ENCODE data around the gene PALM. TPM values are rescaled to one million over a fixed set of nuclear protein-coding genes. Genes with fewer than 3 reads are reported as not detected.

The PALM gene
- total and polyA plus RNA-seq, 9 of the 15 experiments (the other 6 are each of a cell fraction or from before 2014, with no cell fraction given) = 0.04 to 6.6 (median 1.7) TPM

DNA sequence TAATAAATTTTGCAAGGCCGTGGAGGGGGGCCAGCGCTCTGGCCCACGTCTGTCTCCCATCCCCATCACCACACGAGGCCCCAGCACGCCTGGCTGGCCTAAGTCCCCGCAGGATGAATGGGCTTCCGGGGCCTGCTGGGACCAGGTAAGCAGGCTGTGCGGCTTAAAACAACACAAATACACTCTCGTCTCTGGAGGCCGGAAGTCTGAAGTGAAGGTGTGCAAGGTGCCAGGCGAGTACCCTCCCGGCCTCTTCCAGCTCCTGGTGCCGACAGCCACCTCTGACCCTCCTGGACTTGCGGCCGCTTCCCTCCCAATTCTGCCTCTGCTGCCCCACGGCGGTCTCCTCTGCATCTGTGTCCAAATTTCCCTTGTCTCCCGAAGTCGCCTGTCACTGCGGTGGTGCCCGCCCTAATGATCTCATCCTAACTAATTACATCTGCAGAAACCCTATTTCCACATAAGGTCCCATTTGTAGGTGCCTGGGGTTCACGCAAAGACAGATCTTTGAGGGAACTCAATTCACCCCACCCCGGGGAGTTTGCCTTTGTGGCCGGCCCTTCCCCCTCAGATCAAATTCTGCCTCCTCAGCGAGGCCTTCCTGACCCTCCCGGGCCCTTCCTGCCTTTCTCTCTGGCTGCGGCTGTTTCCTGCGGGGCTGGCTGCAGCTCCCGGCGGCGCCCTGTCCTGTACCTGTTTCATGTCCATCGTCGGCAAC, 80.4 kb downstream of the PALM start (continued):
- TF ChIP-seq HMGN3 (IDR thresholded peaks at IDR 0.05; ENCODE audit: borderline replicate concordance, extremely low read depth, insufficient read length, low read depth, low read length) (no peak), TCFL5 (CRISPR knock-in tag; conservative IDR thresholded peaks at IDR 0.05) (no peak), SMC3 (conservative IDR thresholded peaks at IDR 0.05; ENCODE audit: insufficient read depth, low read depth, low read length) (no peak), ZNF507 (tag; conservative IDR thresholded peaks at IDR 0.05) (no peak), TAF9B (IDR thresholded peaks at IDR 0.05; ENCODE audit: partially characterized antibody) (no peak), ZFP36 (IDR thresholded peaks at IDR 0.05; ENCODE audit: low read depth, low read length, partially characterized antibody) (no peak), MECOM (CRISPR knock-in tag; IDR thresholded peaks at IDR 0.05) (no peak), RAD21 (CRISPR knock-in tag; conservative IDR thresholded peaks at IDR 0.05 in 1 of 2, IDR thresholded peaks at IDR 0.05 in 1 of 2) (peak in 1 of 2 experiments; percentile 15; a peak in 1 of 4 replicates), SLC30A9 (CRISPR knock-in tag; IDR thresholded peaks at IDR 0.05) (no peak), ETV6 (IDR thresholded peaks at IDR 0.05; ENCODE audit: borderline replicate concordance in 1 of 2, low read depth in 2 of 2, low read length in 1 of 2) (no peak), ETV6 (CRISPR knock-in tag; IDR thresholded peaks at IDR 0.05; ENCODE audit: borderline replicate concordance) (no peak), ARID1B (IDR thresholded peaks at IDR 0.05) (peak; percentile 53; the same call in 1 of the 2 replicates), SMARCB1 (IDR thresholded peaks at IDR 0.05; ENCODE audit: insufficient read length, low read depth) (no peak), ZNF668 (CRISPR knock-in tag; IDR thresholded peaks at IDR 0.05) (no peak), NFRKB (IDR thresholded peaks at IDR 0.05; ENCODE audit: low read depth) (0 out of 2 replicates have a peak, but pooled peaks have one; percentile 25), NR2C1 (IDR thresholded peaks at IDR 0.05) (peak; percentile 54), NR2C1 (tag; IDR thresholded peaks at IDR 0.05) (peak; percentile 71), IFI16 (CRISPR knock-in tag; IDR thresholded peaks at IDR 0.05) (no peak)
- TF ChIP-seq, protein P1, sequence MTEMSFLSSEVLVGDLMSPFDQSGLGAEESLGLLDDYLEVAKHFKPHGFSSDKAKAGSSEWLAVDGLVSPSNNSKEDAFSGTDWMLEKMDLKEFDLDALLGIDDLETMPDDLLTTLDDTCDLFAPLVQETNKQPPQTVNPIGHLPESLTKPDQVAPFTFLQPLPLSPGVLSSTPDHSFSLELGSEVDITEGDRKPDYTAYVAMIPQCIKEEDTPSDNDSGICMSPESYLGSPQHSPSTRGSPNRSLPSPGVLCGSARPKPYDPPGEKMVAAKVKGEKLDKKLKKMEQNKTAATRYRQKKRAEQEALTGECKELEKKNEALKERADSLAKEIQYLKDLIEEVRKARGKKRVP (CRISPR knock-in tag; IDR thresholded peaks at IDR 0.05) = 0 out of 2 replicates have a peak, but pooled peaks have one; percentile 2
- TF ChIP-seq, protein P2, sequence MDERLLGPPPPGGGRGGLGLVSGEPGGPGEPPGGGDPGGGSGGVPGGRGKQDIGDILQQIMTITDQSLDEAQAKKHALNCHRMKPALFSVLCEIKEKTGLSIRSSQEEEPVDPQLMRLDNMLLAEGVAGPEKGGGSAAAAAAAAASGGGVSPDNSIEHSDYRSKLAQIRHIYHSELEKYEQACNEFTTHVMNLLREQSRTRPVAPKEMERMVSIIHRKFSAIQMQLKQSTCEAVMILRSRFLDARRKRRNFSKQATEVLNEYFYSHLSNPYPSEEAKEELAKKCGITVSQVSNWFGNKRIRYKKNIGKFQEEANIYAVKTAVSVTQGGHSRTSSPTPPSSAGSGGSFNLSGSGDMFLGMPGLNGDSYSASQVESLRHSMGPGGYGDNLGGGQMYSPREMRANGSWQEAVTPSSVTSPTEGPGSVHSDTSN (CRISPR knock-in tag; IDR thresholded peaks at IDR 0.05; ENCODE audit: low read depth) = no peak
- TF ChIP-seq, protein P2 (tag; conservative IDR thresholded peaks at IDR 0.05; ENCODE audit: low read depth) = 0 out of 2 replicates have a peak, but pooled peaks have one; percentile 32
- TF ChIP-seq, protein P3, sequence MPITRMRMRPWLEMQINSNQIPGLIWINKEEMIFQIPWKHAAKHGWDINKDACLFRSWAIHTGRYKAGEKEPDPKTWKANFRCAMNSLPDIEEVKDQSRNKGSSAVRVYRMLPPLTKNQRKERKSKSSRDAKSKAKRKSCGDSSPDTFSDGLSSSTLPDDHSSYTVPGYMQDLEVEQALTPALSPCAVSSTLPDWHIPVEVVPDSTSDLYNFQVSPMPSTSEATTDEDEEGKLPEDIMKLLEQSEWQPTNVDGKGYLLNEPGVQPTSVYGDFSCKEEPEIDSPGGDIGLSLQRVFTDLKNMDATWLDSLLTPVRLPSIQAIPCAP (CRISPR knock-in tag; IDR thresholded peaks at IDR 0.05; ENCODE audit: borderline replicate concordance) = no peak

Measured in K562 (cell line).